K562 (cell line): ENCODE measurements around the gene DSC1. TPM values are rescaled to one million over a fixed set of nuclear protein-coding genes. Genes with fewer than 3 reads are reported as not detected.

Experiments used
- DMBX1 ChIP-seq: fragments of 250-450 bp; sonication (Bioruptor Pico); IDR thresholded peaks from 2 replicates; pipeline ENCODE4 v1.8.0; 2022; ENCODE audit warnings: inconsistent platforms, mild to moderate bottlenecking, moderate library complexity, borderline replicate concordance
- L3MBTL2 ChIP-seq: fragments of 450-650 bp; IDR thresholded peaks from 2 replicates; pipeline ENCODE4 v1.6.1; 2016; ENCODE audit warnings: mild to moderate bottlenecking, moderate library complexity
- PHF20 ChIP-seq: fragments of 450-650 bp; IDR thresholded peaks from 2 replicates; pipeline ENCODE4 v1.6.1; 2018; ENCODE audit not compliant: partially characterized antibody
- SPI1 ChIP-seq: IDR thresholded peaks from 2 replicates; pipeline ENCODE4 v1.6.1; 2011; ENCODE audit warnings: low read depth, low read length, control low read depth, borderline replicate concordance
- SRSF1 ChIP-seq: fragments of 200-400 bp; formaldehyde crosslinking; IDR thresholded peaks from 2 replicates; pipeline ENCODE4 v1.6.1; 2017; ENCODE audit warnings: mild to moderate bottlenecking, low read depth, low read length, moderate library complexity
- TBL1XR1 ChIP-seq, 2 experiments: IDR thresholded peaks; 2 replicates each; pipeline ENCODE4 v1.6.1; 2012; ENCODE audit warnings: improper control_type of control experiment in 2 of 2, low read length in 2 of 2, mild to moderate bottlenecking in 1 of 2
- TEAD2 ChIP-seq: fragments of 450-650 bp; IDR thresholded peaks from 2 replicates; pipeline ENCODE4 v1.6.1; 2016; ENCODE audit warnings: missing genetic modification characterization, control low read depth, missing compliant biosample characterization
- ZKSCAN1 ChIP-seq: fragments of 150-350 bp; IDR thresholded peaks from 2 replicates; pipeline ENCODE4 v1.6.1; 2016; ENCODE audit warnings: low read depth, low read length
- ZNF175 ChIP-seq: fragments of 200-800 bp; sonication (Bioruptor generic); IDR thresholded peaks from 2 replicates; pipeline ENCODE4 v1.6.1; 2016; ENCODE audit warnings: low read depth, mild to moderate bottlenecking, missing genetic modification characterization, missing compliant biosample characterization
- ZNF589 ChIP-seq: fragments of 200-800 bp; sonication (Bioruptor generic); IDR thresholded peaks from 2 replicates; pipeline ENCODE4 v1.6.1; 2016; ENCODE audit warnings: low read depth, missing genetic modification characterization, missing compliant biosample characterization
- polyA plus RNA-seq, 8 experiments: library from polyadenylated mRNA; depleted of rRNA in 4 of 8; stranded (reverse) in 5 of 8; unstranded in 3 of 8; fragments of >200 nt; fragmentation: Nextera tagmentation in 2 of 8; fragmentation: Illumina TruSeq in 1 of 8; extraction: Ambion mirVana in 2 of 8; extraction: Trizol in 1 of 8; gene quantifications; 2 replicates each; pipeline versions ENCODE4 v1.2.1 to v1.2.3, GENCODE V29; 2011 to 2014; ENCODE audit warnings: inconsistent platforms in 1 of 8, missing spikeins in 1 of 8
- total RNA-seq, 7 experiments: library from RNA; depleted of rRNA in 6 of 7; stranded (reverse); fragments of >200 nt in 6 of 7; fragmentation: Illumina TruSeq in 2 of 7; extraction: Trizol in 2 of 7; gene quantifications; 2 replicates each; pipeline versions ENCODE4 v1.2.1 to v1.2.3, GENCODE V29; 2011 to 2021; ENCODE audit warnings: low replicate concordance in 1 of 7
- TF ChIP-seq, protein P1 (sequence below): sonication (generic); formaldehyde crosslinking; IDR thresholded peaks from 2 replicates; pipeline ENCODE4 v1.8.1; 2023; ENCODE audit warnings: mild to moderate bottlenecking, missing genetic modification reagents, moderate library complexity
- TF ChIP-seq, protein P2 (sequence below): sonication (generic); formaldehyde crosslinking; IDR thresholded peaks from 2 replicates; pipeline ENCODE4 v1.8.1; 2023; ENCODE audit warnings: mild to moderate bottlenecking, missing genetic modification reagents
- TF ChIP-seq, protein P3 (sequence below), 3 experiments: fragments of 200-800 bp in 1 of 3; fragments of 250-450 bp in 1 of 3; fragments of 450-650 bp in 1 of 3; sonication (Bioruptor Pico) in 1 of 3; sonication (Bioruptor generic) in 1 of 3; formaldehyde crosslinking in 1 of 3; IDR thresholded peaks; 2 replicates each; pipeline versions ENCODE4 v1.6.1 to v1.8.0; 2016 to 2022; ENCODE audit warnings: mild to moderate bottlenecking in 2 of 3, missing genetic modification characterization in 2 of 3, missing compliant biosample characterization in 1 of 3, moderate library complexity in 1 of 3
- TF ChIP-seq, protein P4 (sequence below): sonication (generic); formaldehyde crosslinking; IDR thresholded peaks from 2 replicates; pipeline ENCODE4 v1.8.0; 2022; ENCODE audit warnings: missing genetic modification reagents, mild to moderate bottlenecking, borderline replicate concordance
- TF ChIP-seq, protein P5 (sequence below): fragments of 200-400 bp; formaldehyde crosslinking; IDR thresholded peaks from 2 replicates; pipeline ENCODE4 v1.6.1; 2017; ENCODE audit warnings: mild to moderate bottlenecking, low read depth, low read length, moderate library complexity

DSC1 gene
- total and polyA plus RNA-seq, 9 of the 15 experiments (the other 6 are each of a cell fraction or from before 2014, with no cell fraction given) = 0.04 to 0.07 (median 0.05) TPM; not detected in 4

DNA sequence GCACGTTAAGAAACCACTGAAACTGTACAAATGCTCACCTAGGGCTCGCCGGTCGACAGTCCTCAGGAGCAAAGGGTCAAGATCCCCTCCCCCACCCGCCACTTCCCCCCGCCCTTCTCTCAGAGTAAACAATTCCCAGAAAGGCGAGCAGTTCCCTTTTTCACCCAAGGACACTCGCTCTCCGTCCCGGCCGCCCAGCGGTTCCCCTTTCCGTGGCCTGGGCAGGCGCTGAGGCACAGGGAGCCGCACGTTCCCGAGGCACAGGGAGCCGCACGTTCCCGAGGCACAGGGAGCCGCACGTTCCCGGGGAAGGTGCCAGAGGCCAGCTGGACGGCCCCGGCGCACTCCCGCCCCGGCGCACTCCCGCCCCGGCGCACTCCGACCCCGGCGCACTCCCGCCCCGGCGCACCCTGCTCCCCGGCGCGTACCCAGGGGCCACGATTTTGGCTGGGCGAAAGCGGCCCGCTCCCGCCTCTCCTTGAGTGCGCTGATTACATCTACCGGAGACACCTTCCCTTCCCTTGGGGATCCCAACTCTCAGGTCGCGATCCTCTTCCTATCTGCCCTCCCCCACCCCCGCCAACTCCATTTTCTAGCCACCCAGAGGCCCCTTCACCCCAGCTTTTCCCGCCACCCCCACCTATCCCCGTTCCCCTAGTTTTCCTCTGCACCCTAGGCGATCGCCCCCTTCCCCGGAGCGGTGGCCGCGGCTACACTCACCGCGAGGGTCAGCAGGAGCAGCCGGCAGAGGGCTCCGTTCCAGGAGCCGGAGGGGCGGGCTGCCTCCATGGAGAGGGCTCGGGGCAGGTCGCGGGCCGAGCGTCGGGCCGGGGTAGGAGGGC, 61.3 kb downstream of the DSC1 start (continued):
- TF ChIP-seq, protein P1, sequence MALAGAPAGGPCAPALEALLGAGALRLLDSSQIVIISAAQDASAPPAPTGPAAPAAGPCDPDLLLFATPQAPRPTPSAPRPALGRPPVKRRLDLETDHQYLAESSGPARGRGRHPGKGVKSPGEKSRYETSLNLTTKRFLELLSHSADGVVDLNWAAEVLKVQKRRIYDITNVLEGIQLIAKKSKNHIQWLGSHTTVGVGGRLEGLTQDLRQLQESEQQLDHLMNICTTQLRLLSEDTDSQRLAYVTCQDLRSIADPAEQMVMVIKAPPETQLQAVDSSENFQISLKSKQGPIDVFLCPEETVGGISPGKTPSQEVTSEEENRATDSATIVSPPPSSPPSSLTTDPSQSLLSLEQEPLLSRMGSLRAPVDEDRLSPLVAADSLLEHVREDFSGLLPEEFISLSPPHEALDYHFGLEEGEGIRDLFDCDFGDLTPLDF (CRISPR knock-in tag) = no peak
- no peak for TF ChIP-seq ZNF589
- TF ChIP-seq, protein P2, sequence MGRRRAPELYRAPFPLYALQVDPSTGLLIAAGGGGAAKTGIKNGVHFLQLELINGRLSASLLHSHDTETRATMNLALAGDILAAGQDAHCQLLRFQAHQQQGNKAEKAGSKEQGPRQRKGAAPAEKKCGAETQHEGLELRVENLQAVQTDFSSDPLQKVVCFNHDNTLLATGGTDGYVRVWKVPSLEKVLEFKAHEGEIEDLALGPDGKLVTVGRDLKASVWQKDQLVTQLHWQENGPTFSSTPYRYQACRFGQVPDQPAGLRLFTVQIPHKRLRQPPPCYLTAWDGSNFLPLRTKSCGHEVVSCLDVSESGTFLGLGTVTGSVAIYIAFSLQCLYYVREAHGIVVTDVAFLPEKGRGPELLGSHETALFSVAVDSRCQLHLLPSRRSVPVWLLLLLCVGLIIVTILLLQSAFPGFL = no peak
- peak; percentile 25 for TF ChIP-seq PHF20
- TF ChIP-seq TEAD2 (tag) = no peak
- no peak for TF ChIP-seq ZNF175 (CRISPR knock-in tag)
- TF ChIP-seq, protein P3, sequence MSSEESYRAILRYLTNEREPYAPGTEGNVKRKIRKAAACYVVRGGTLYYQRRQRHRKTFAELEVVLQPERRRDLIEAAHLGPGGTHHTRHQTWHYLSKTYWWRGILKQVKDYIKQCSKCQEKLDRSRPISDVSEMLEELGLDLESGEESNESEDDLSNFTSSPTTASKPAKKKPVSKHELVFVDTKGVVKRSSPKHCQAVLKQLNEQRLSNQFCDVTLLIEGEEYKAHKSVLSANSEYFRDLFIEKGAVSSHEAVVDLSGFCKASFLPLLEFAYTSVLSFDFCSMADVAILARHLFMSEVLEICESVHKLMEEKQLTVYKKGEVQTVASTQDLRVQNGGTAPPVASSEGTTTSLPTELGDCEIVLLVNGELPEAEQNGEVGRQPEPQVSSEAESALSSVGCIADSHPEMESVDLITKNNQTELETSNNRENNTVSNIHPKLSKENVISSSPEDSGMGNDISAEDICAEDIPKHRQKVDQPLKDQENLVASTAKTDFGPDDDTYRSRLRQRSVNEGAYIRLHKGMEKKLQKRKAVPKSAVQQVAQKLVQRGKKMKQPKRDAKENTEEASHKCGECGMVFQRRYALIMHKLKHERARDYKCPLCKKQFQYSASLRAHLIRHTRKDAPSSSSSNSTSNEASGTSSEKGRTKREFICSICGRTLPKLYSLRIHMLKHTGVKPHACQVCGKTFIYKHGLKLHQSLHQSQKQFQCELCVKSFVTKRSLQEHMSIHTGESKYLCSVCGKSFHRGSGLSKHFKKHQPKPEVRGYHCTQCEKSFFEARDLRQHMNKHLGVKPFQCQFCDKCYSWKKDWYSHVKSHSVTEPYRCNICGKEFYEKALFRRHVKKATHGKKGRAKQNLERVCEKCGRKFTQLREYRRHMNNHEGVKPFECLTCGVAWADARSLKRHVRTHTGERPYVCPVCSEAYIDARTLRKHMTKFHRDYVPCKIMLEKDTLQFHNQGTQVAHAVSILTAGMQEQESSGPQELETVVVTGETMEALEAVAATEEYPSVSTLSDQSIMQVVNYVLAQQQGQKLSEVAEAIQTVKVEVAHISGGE (CRISPR knock-in tag; IDR thresholded peaks at IDR 0.05) = peak in 1 of 3 experiments; percentile 47; a peak in 1 of 6 replicates
- no peak; the same call in 1 of the 2 replicates for TF ChIP-seq DMBX1 (CRISPR knock-in tag)
- TF ChIP-seq, protein P4, sequence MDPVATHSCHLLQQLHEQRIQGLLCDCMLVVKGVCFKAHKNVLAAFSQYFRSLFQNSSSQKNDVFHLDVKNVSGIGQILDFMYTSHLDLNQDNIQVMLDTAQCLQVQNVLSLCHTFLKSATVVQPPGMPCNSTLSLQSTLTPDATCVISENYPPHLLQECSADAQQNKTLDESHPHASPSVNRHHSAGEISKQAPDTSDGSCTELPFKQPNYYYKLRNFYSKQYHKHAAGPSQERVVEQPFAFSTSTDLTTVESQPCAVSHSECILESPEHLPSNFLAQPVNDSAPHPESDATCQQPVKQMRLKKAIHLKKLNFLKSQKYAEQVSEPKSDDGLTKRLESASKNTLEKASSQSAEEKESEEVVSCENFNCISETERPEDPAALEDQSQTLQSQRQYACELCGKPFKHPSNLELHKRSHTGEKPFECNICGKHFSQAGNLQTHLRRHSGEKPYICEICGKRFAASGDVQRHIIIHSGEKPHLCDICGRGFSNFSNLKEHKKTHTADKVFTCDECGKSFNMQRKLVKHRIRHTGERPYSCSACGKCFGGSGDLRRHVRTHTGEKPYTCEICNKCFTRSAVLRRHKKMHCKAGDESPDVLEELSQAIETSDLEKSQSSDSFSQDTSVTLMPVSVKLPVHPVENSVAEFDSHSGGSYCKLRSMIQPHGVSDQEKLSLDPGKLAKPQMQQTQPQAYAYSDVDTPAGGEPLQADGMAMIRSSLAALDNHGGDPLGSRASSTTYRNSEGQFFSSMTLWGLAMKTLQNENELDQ (CRISPR knock-in tag) = no peak
- TF ChIP-seq, protein P5, sequence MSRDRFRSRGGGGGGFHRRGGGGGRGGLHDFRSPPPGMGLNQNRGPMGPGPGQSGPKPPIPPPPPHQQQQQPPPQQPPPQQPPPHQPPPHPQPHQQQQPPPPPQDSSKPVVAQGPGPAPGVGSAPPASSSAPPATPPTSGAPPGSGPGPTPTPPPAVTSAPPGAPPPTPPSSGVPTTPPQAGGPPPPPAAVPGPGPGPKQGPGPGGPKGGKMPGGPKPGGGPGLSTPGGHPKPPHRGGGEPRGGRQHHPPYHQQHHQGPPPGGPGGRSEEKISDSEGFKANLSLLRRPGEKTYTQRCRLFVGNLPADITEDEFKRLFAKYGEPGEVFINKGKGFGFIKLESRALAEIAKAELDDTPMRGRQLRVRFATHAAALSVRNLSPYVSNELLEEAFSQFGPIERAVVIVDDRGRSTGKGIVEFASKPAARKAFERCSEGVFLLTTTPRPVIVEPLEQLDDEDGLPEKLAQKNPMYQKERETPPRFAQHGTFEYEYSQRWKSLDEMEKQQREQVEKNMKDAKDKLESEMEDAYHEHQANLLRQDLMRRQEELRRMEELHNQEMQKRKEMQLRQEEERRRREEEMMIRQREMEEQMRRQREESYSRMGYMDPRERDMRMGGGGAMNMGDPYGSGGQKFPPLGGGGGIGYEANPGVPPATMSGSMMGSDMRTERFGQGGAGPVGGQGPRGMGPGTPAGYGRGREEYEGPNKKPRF = no peak
- peak; percentile 54; the same call in 1 of the 2 replicates for TF ChIP-seq L3MBTL2
- no peak for TF ChIP-seq SRSF1
- TF ChIP-seq ZKSCAN1 = 0 out of 2 replicates have a peak, but pooled peaks have one; percentile 33
- peak; percentile 98 for TF ChIP-seq SPI1
- peak in 1 of 2 experiments; percentile 59; a peak in 2 of 4 replicates for TF ChIP-seq TBL1XR1 (IDR thresholded peaks at IDR 0.05; ENCODE audit: low read length in 2 of 2)
